ENCODE measurements around the gene GOLGA5. TPM values are rescaled to one million over a fixed set of nuclear protein-coding genes. Genes with fewer than 3 reads are reported as not detected.
A peak's percentile ranks its signal among the peaks of the same experiment; 100 is the strongest.

GOLGA5 gene
- total RNA-seq, 1 donor from 2014 or later, result 26.4 TPM

DNA sequence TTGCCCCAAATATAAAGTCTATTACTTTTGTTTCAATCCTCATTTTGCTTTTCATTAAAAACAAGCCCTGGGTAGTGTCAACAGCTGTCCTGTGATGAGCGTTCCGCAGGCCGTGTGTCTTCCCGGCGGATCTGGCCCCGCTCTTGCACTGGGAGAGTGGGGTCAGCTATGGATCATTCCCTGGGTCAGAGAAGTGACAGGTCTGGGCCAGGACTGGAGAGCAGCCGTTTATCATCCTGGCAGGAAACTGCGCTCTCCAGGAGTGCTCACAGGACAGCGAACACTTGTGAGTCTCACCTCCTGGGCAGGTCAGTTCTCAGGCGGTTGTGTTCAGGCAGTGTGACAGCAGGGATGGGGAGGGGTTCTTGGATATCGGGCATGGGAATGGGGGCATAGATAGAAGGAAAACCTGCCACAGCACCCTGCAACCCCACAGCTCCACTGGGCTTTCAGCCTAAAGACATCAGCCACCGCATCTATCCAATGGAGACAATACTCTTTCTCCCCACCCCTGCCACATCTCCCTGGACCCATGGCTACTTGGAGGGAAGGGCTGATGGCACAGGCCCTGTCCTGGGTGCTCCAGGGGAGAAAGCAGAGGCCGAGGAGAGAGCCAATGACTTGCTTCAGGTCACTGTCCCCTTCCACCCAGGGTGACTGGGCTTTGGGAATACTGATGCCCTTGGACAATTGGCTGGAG is 81.0 kb downstream of the GOLGA5 start:
- no peak for DNase-seq (ENCODE audit: low spot score)
- Mint-ChIP-seq H3K27ac (ENCODE audit: unreplicated experiment) (no peak overlapping the region), H3K4me3 (ENCODE audit: unreplicated experiment) (no peak overlapping the region), H3K9me3 (ENCODE audit: unreplicated experiment) (no peaks in the 10 kb centered on the region), H3K27me3 (ENCODE audit: unreplicated experiment) (peaks cover 3% of the 10 kb centered on the region), H3K4me1 (ENCODE audit: unreplicated experiment) (peaks cover 12% of the 10 kb centered on the region), H3K36me3 (ENCODE audit: low read depth, unreplicated experiment) (no peaks in the 10 kb centered on the region)
- TF ChIP-seq, protein P1, sequence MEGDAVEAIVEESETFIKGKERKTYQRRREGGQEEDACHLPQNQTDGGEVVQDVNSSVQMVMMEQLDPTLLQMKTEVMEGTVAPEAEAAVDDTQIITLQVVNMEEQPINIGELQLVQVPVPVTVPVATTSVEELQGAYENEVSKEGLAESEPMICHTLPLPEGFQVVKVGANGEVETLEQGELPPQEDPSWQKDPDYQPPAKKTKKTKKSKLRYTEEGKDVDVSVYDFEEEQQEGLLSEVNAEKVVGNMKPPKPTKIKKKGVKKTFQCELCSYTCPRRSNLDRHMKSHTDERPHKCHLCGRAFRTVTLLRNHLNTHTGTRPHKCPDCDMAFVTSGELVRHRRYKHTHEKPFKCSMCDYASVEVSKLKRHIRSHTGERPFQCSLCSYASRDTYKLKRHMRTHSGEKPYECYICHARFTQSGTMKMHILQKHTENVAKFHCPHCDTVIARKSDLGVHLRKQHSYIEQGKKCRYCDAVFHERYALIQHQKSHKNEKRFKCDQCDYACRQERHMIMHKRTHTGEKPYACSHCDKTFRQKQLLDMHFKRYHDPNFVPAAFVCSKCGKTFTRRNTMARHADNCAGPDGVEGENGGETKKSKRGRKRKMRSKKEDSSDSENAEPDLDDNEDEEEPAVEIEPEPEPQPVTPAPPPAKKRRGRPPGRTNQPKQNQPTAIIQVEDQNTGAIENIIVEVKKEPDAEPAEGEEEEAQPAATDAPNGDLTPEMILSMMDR (IDR thresholded peaks at IDR 0.05; ENCODE audit: unreplicated experiment), result no peak

DNA sequence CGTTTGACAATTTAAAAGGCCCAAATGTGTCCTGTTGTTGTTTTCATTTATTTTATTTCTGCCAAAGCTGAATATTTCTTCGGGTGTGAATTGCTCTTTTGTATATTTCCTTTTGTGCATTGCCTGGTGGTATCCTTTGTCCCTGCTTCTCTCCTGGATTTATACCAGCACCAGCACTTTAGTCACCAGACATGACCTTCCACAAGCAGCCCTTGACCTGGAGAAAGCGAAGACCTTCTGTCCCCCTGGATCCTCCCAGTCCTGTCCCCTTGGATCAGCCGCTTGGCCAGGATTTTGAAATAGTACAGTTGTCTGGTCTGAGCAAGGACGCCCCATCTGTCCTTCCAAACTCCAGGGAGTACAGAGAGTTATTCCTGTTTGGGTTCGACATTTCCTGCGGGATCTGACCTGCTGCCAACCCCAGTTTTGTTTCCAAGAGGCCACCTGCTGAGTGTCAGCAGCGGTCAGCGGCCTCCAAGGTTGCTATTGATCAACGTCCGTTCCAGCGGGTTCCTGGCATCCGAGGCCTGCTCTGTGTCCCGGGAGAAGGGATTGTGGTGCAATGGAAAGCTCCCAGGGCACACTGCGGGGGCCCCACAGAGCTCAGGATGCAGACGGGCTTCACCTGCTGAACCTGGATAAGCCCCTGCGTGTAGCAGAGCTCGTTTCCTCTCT is 83.8 kb downstream of the GOLGA5 start:
- Mint-ChIP-seq H3K27me3 (ENCODE audit: unreplicated experiment) (peaks cover 3% of the 10 kb centered on the region), H3K9me3 (ENCODE audit: unreplicated experiment) (no peaks in the 10 kb centered on the region), H3K4me1 (ENCODE audit: unreplicated experiment) (peaks cover 12% of the 10 kb centered on the region), H3K27ac (ENCODE audit: unreplicated experiment) (no peak overlapping the region), H3K36me3 (ENCODE audit: low read depth, unreplicated experiment) (no peaks in the 10 kb centered on the region), H3K4me3 (ENCODE audit: unreplicated experiment) (no peak overlapping the region)
- TF ChIP-seq, protein P1 (IDR thresholded peaks at IDR 0.05; ENCODE audit: unreplicated experiment), result no peak
- peak; percentile 15 for DNase-seq (ENCODE audit: low spot score)

DNA sequence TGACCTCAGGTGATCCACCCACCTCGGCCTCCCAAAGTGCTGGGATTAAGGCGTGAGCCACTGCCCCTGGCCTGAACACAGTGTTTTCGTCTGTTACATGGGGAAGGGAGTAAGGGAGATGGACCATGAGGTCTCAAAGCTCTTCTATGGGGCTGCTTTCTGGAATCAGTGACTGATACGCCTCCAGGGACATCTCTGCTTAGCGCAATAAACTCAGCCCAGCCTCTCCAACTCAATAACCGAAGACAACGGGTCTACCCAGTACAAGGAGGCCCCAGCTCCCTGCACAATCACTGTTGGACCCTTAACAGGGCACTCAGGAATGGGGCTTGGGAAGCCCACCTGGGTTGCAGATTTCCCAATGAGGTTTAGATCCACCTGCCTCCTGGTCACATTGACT is 86.2 kb downstream of the GOLGA5 start:
- H3K4me1 Mint-ChIP-seq (ENCODE audit: unreplicated experiment), result peaks cover 12% of the 10 kb centered on the region
- H3K27me3 Mint-ChIP-seq (ENCODE audit: unreplicated experiment), result peaks cover 1% of the 10 kb centered on the region
- TF ChIP-seq, protein P1 (IDR thresholded peaks at IDR 0.05; ENCODE audit: unreplicated experiment), result no peak
- no peaks in the 10 kb centered on the region for H3K9me3 Mint-ChIP-seq (ENCODE audit: unreplicated experiment)
- no peak overlapping the region for H3K4me3 Mint-ChIP-seq (ENCODE audit: unreplicated experiment)
- H3K27ac Mint-ChIP-seq (ENCODE audit: unreplicated experiment), result no peak overlapping the region
- H3K36me3 Mint-ChIP-seq (ENCODE audit: low read depth, unreplicated experiment), result no peaks in the 10 kb centered on the region
- no peak for DNase-seq (ENCODE audit: low spot score)

DNA sequence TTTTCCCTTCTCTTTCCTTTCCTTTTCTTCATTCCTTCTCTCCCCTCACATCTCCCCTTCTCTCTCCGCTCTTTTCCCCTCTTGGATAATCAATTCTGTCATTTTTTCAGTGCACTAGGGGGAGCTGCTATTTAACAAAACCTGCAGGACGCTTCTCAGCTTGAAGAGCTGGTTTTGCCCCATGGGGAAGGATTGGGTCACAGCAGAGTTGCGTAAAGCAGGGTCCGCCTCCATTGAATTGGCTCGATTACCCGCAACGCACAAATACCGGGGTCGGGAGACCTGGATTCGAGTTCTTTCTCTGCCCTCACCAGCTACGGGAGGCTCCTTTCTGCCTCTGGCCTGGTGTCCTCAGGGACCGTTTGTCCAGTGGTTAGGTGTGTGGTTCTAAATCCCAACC is 86.7 kb downstream of the GOLGA5 start:
- DNase-seq (ENCODE audit: low spot score), result no peak
- Mint-ChIP-seq H3K27me3 (ENCODE audit: unreplicated experiment) (peaks cover 1% of the 10 kb centered on the region), H3K4me1 (ENCODE audit: unreplicated experiment) (peaks cover 12% of the 10 kb centered on the region), H3K4me3 (ENCODE audit: unreplicated experiment) (no peak overlapping the region), H3K36me3 (ENCODE audit: low read depth, unreplicated experiment) (no peaks in the 10 kb centered on the region), H3K27ac (ENCODE audit: unreplicated experiment) (no peak overlapping the region), H3K9me3 (ENCODE audit: unreplicated experiment) (no peaks in the 10 kb centered on the region)
- TF ChIP-seq, protein P1 (IDR thresholded peaks at IDR 0.05; ENCODE audit: unreplicated experiment), result no peak

DNA sequence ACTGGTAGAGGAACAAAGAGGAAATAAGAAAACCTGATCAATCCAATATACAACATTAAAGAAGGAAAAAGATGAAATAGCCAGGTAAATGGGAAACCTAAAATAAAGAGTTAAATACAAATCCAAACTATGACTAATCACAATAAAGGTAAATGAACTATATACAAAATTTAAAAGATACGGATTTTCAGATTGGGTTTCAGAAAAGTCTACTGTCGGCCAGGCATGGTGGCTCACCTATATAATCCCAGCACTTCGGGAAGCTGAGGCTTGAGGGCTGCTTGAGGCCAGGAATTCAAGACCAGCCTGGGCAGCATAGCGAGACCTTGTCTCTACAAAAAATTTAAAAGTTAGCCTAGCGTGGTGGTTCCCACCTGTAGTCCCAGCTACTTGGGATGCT is 89.0 kb downstream of the GOLGA5 start:
- Mint-ChIP-seq H3K4me3 (ENCODE audit: unreplicated experiment) (no peak overlapping the region), H3K9me3 (ENCODE audit: unreplicated experiment) (no peaks in the 10 kb centered on the region), H3K36me3 (ENCODE audit: low read depth, unreplicated experiment) (no peaks in the 10 kb centered on the region), H3K27ac (ENCODE audit: unreplicated experiment) (no peak overlapping the region), H3K27me3 (ENCODE audit: unreplicated experiment) (peaks cover 4% of the 10 kb centered on the region), H3K4me1 (ENCODE audit: unreplicated experiment) (peaks cover 6% of the 10 kb centered on the region)
- TF ChIP-seq, protein P1 (IDR thresholded peaks at IDR 0.05; ENCODE audit: unreplicated experiment), result no peak
- DNase-seq (ENCODE audit: low spot score), result no peak
